H1 (cell line): ENCODE measurements around the gene ODC1. TPM values are rescaled to one million over a fixed set of nuclear protein-coding genes. Genes with fewer than 3 reads are reported as not detected.

Experiments
- POLR2AphosphoS5 ChIP-seq: IDR thresholded peaks from 2 replicates; pipeline ENCODE4 v1.6.1; 2011; ENCODE audit warnings: low read depth, low read length
- SRF ChIP-seq: IDR thresholded peaks from 2 replicates; pipeline ENCODE4 v1.6.1; 2011; ENCODE audit warnings: mild to moderate bottlenecking, low read depth, low read length, moderate library complexity
- polyA plus RNA-seq, 7 experiments: library from polyadenylated mRNA; depleted of rRNA in 3 of 7; stranded (reverse) in 5 of 7; unstranded in 2 of 7; fragments of >200 nt in 5 of 7; fragments of 200-250 nt in 2 of 7; gene quantifications; 1 replicate in 5 of 7; 2 replicates in 1 of 7; 4 replicates in 1 of 7; pipeline versions ENCODE4 v1.2.1 to v1.2.3, GENCODE V29; 2011 to 2013; ENCODE audit warnings: missing spikeins in 2 of 7, mixed read lengths in 2 of 7
- total RNA-seq: library from RNA; stranded (reverse); fragmentation: NEBNext Ultra II Directional; extraction: Animal tissue kit (Norgen Biotek cat#: 25700); gene quantifications from 2 replicates; pipeline ENCODE4 v1.2.1, GENCODE V29; 2021

The ODC1 gene
- total and polyA plus RNA-seq, 2 of the 8 experiments (the other 6 are each of a cell fraction or from before 2014, with no cell fraction given) = 57.2 to 76.7 TPM

- no peak for TF ChIP-seq SRF
- no peak for TF ChIP-seq POLR2AphosphoS5
These were observed 45.4 kb downstream of the ODC1 start (continued) for GRCh38 chr2:10402653-10403215.
